ENCODE measurements around the gene CHD8. TPM values are rescaled to one million over a fixed set of nuclear protein-coding genes. Genes with fewer than 3 reads are reported as not detected.
A peak's percentile ranks its signal among the peaks of the same experiment; 100 is the strongest.

CHD8 gene
- total and polyA plus RNA-seq, 2 of the 13 experiments (the other 11 are each of a cell fraction or from before 2014, with no cell fraction given) = 35.1 to 79.6 TPM

DNA sequence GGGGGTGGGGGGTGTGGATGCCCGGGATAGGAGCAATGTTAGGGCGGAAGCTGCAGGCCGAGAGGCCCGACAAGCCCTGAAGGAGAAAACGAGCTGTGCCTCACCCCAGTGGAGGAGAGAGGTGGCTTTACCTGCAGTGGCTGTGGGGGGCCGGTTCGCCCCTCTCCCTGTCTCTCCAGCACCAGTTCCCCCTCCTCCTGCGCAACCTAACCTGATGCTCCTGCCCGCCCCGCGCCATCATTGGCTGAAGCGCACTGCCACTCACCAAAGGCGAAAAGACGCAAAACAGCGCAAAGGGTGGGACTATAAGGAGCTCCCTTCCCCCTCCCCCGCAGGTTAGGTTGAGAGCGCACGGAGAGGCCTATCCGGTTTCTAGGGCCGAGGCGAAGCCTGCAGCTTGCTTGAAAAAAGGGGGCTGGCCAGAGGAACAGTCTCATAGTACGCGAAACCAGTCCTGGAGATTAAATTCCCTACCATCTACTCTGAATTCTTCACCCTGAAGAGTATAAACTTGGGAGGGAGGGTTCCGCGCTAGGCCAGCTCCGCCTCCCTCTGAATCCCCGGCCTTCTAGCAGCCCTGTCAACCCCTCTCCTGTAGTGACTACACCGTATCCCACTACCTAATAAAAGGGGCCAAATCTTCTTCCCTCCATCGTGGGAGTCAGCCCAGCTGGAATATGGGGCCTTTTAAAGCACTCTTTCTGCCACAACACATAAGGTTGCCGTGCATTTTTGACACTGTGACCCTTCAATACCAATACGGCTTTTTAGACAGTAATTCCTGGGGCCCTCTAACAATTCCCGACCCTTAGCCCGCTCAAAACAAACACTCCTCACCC is 18.6 kb downstream of the CHD8 start (continued):
- TF ChIP-seq, protein P1, sequence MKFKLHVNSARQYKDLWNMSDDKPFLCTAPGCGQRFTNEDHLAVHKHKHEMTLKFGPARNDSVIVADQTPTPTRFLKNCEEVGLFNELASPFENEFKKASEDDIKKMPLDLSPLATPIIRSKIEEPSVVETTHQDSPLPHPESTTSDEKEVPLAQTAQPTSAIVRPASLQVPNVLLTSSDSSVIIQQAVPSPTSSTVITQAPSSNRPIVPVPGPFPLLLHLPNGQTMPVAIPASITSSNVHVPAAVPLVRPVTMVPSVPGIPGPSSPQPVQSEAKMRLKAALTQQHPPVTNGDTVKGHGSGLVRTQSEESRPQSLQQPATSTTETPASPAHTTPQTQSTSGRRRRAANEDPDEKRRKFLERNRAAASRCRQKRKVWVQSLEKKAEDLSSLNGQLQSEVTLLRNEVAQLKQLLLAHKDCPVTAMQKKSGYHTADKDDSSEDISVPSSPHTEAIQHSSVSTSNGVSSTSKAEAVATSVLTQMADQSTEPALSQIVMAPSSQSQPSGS (CRISPR knock-in tag; IDR thresholded peaks at IDR 0.05) = peak; percentile 86
- TF ChIP-seq SNAPC2 (CRISPR knock-in tag; IDR thresholded peaks at IDR 0.05) (no peak), PPARG (CRISPR knock-in tag; conservative IDR thresholded peaks at IDR 0.05) (peak; percentile 45; the same call in 1 of the 2 replicates), PLRG1 (conservative IDR thresholded peaks at IDR 0.05) (no peak), ZBTB38 (CRISPR knock-in tag; IDR thresholded peaks at IDR 0.05) (peak; percentile 66), IKZF1 (IDR thresholded peaks at IDR 0.05) (no peak), PRPF4 (IDR thresholded peaks at IDR 0.05; ENCODE audit: low read depth, low read length, poor library complexity, severe bottlenecking) (peak; percentile 90), ZC3H4 (CRISPR knock-in tag; IDR thresholded peaks at IDR 0.05; ENCODE audit: borderline replicate concordance) (peak; percentile 78; the same call in 1 of the 2 replicates), NFRKB (IDR thresholded peaks at IDR 0.05) (no peak), ZNF883 (CRISPR knock-in tag; IDR thresholded peaks at IDR 0.05; ENCODE audit: not compliant biosample characterization) (peak; percentile 49), HMG20B (CRISPR knock-in tag; conservative IDR thresholded peaks at IDR 0.05) (peak; percentile 84), ZNF317 (CRISPR knock-in tag; IDR thresholded peaks at IDR 0.05) (peak; percentile 77), RFXAP (CRISPR knock-in tag; IDR thresholded peaks at IDR 0.05; ENCODE audit: borderline replicate concordance) (peak; percentile 69; the same call in 1 of the 2 replicates), ZNF761 (CRISPR knock-in tag; conservative IDR thresholded peaks at IDR 0.05) (no peak; the same call in 1 of the 2 replicates)
- TF ChIP-seq, protein P2, sequence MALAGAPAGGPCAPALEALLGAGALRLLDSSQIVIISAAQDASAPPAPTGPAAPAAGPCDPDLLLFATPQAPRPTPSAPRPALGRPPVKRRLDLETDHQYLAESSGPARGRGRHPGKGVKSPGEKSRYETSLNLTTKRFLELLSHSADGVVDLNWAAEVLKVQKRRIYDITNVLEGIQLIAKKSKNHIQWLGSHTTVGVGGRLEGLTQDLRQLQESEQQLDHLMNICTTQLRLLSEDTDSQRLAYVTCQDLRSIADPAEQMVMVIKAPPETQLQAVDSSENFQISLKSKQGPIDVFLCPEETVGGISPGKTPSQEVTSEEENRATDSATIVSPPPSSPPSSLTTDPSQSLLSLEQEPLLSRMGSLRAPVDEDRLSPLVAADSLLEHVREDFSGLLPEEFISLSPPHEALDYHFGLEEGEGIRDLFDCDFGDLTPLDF (CRISPR knock-in tag; IDR thresholded peaks at IDR 0.05) = peak; percentile 28; the same call in 1 of the 2 replicates
- TF ChIP-seq, protein P3, sequence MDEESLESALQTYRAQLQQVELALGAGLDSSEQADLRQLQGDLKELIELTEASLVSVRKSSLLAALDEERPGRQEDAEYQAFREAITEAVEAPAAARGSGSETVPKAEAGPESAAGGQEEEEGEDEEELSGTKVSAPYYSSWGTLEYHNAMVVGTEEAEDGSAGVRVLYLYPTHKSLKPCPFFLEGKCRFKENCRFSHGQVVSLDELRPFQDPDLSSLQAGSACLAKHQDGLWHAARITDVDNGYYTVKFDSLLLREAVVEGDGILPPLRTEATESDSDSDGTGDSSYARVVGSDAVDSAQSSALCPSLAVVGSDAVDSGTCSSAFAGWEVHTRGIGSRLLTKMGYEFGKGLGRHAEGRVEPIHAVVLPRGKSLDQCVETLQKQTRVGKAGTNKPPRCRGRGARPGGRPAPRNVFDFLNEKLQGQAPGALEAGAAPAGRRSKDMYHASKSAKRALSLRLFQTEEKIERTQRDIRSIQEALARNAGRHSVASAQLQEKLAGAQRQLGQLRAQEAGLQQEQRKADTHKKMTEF (CRISPR knock-in tag; IDR thresholded peaks at IDR 0.05) = peak; percentile 91
- TF ChIP-seq, protein P4, sequence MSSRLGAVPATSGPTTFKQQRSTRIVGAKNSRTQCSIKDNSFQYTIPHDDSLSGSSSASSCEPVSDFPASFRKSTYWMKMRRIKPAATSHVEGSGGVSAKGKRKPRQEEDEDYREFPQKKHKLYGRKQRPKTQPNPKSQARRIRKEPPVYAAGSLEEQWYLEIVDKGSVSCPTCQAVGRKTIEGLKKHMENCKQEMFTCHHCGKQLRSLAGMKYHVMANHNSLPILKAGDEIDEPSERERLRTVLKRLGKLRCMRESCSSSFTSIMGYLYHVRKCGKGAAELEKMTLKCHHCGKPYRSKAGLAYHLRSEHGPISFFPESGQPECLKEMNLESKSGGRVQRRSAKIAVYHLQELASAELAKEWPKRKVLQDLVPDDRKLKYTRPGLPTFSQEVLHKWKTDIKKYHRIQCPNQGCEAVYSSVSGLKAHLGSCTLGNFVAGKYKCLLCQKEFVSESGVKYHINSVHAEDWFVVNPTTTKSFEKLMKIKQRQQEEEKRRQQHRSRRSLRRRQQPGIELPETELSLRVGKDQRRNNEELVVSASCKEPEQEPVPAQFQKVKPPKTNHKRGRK (CRISPR knock-in tag; IDR thresholded peaks at IDR 0.05) = no peak
- TF ChIP-seq, protein P5, sequence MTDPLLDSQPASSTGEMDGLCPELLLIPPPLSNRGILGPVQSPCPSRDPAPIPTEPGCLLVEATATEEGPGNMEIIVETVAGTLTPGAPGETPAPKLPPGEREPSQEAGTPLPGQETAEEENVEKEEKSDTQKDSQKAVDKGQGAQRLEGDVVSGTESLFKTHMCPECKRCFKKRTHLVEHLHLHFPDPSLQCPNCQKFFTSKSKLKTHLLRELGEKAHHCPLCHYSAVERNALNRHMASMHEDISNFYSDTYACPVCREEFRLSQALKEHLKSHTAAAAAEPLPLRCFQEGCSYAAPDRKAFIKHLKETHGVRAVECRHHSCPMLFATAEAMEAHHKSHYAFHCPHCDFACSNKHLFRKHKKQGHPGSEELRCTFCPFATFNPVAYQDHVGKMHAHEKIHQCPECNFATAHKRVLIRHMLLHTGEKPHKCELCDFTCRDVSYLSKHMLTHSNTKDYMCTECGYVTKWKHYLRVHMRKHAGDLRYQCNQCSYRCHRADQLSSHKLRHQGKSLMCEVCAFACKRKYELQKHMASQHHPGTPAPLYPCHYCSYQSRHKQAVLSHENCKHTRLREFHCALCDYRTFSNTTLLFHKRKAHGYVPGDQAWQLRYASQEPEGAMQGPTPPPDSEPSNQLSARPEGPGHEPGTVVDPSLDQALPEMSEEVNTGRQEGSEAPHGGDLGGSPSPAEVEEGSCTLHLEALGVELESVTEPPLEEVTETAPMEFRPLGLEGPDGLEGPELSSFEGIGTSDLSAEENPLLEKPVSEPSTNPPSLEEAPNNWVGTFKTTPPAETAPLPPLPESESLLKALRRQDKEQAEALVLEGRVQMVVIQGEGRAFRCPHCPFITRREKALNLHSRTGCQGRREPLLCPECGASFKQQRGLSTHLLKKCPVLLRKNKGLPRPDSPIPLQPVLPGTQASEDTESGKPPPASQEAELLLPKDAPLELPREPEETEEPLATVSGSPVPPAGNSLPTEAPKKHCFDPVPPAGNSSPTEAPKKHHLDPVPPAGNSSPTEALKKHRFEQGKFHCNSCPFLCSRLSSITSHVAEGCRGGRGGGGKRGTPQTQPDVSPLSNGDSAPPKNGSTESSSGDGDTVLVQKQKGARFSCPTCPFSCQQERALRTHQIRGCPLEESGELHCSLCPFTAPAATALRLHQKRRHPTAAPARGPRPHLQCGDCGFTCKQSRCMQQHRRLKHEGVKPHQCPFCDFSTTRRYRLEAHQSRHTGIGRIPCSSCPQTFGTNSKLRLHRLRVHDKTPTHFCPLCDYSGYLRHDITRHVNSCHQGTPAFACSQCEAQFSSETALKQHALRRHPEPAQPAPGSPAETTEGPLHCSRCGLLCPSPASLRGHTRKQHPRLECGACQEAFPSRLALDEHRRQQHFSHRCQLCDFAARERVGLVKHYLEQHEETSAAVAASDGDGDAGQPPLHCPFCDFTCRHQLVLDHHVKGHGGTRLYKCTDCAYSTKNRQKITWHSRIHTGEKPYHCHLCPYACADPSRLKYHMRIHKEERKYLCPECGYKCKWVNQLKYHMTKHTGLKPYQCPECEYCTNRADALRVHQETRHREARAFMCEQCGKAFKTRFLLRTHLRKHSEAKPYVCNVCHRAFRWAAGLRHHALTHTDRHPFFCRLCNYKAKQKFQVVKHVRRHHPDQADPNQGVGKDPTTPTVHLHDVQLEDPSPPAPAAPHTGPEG (CRISPR knock-in tag; IDR thresholded peaks at IDR 0.05) = 0 out of 2 replicates have a peak, but pooled peaks have one; percentile 21
